ENCODE results near the gene RELN. TPM values are rescaled to one million over a fixed set of nuclear protein-coding genes. Genes with fewer than 3 reads are reported as not detected.

The RELN gene
- total RNA-seq, 1 experiment from 2014 or later, result 0.20 TPM

- no peaks in the 10 kb centered on the region for H3K9me3 ChIP-seq (ENCODE audit: control insufficient read depth in 1 of 2, insufficient read depth in 1 of 2, low read depth in 1 of 2, low read length in 2 of 2)
- DNase-seq (ENCODE audit: low read depth, low spot score) (no peak), ATAC-seq (no peak)
- no peak overlapping the region for H3K4me2 ChIP-seq (ENCODE audit: low read length)
- H3K4me1 ChIP-seq (ENCODE audit: control insufficient read depth in 1 of 2, insufficient read depth in 2 of 2, low read length in 2 of 2), result peaks cover 0 to 5% of the 10 kb centered on the region in 2 experiments; a peak in 1 of 4 replicates
- no peak overlapping the region for H3K9ac ChIP-seq (ENCODE audit: low read length)
- ChIA-PET POLR2A (no interaction called here), CTCF (no interaction called here), RAD21 (ENCODE audit: low non-redundant PET in 1 of 2, low total read pairs in 2 of 2, uncharacterized antibody in 2 of 2, unreplicated experiment in 2 of 2) (no interaction called here)
- no peaks in the 10 kb centered on the region for H3K79me2 ChIP-seq (ENCODE audit: insufficient read depth, low read length)
- H4K20me1 ChIP-seq (ENCODE audit: insufficient read depth), result no peaks in the 10 kb centered on the region
- no TSS peak for BruUV-seq (replicated peaks)
- peaks cover 19% of the 10 kb centered on the region for H3K27me3 ChIP-seq (ENCODE audit: insufficient read depth, low read length)
- H3K27ac ChIP-seq (ENCODE audit: low read depth, low read length), result no peak overlapping the region
- intact Hi-C loops (cut with micrococcal nuclease), result no loop called here
- no peaks in the 10 kb centered on the region for H3K9me2 ChIP-seq (ENCODE audit: insufficient read depth)
- H2AFZ ChIP-seq (ENCODE audit: low read depth, low read length, poor library complexity, severe bottlenecking), result no peak overlapping the region
- H3K4me3 ChIP-seq (replicated peaks in 1 of 2; ENCODE audit: low read depth in 1 of 2, low read length in 2 of 2), result no peak overlapping the region
- TF ChIP-seq MAX (IDR thresholded peaks at IDR 0.05) (no peak), CEBPB (IDR thresholded peaks at IDR 0.05; ENCODE audit: low read depth) (no peak), CBX3 (IDR thresholded peaks at IDR 0.05; ENCODE audit: low read depth) (no peak), ZBTB33 (IDR thresholded peaks at IDR 0.05; ENCODE audit: extremely low read depth, insufficient replicate concordance, low read length) (no peak)
- no peaks in the 10 kb centered on the region for H3K36me3 ChIP-seq (ENCODE audit: control insufficient read depth in 1 of 2, insufficient read depth in 2 of 2, low read length in 2 of 2)
These were observed 333.2 kb downstream of the RELN start for GRCh38 chr7:103656221-103656620.

- RAD21 ChIA-PET (ENCODE audit: low non-redundant PET in 1 of 2, low total read pairs in 2 of 2, uncharacterized antibody in 2 of 2, unreplicated experiment in 2 of 2), result no interaction called here
- intact Hi-C loops (cut with micrococcal nuclease), result no loop called here
- ATAC-seq, result no peak
These were observed 337.7 kb downstream of the RELN start for GRCh38 chr7:103651593-103652377.

More at GRCh38 chr7:103651593-103652377, 337.7 kb downstream of the RELN start:
- H3K27me3 ChIP-seq (ENCODE audit: insufficient read depth, low read length), result peaks cover 15% of the 10 kb centered on the region
- ChIA-PET CTCF (no interaction called here), POLR2A (no interaction called here)
- H3K4me1 ChIP-seq (ENCODE audit: control insufficient read depth in 1 of 2, insufficient read depth in 2 of 2, low read length in 2 of 2), result no peaks in the 10 kb centered on the region
- H3K9ac ChIP-seq (ENCODE audit: low read length), result no peak overlapping the region
- H3K36me3 ChIP-seq (ENCODE audit: control insufficient read depth in 1 of 2, insufficient read depth in 2 of 2, low read length in 2 of 2), result no peaks in the 10 kb centered on the region
- TF ChIP-seq EZH2phosphoT487 (IDR thresholded peaks at IDR 0.05; ENCODE audit: borderline replicate concordance), result no peak
- TF ChIP-seq POLR2A (IDR thresholded peaks at IDR 0.05; ENCODE audit: borderline replicate concordance, extremely low read depth, insufficient read depth, insufficient read length), result no peak
- no peak for TF ChIP-seq RAD21 (IDR thresholded peaks at IDR 0.05; ENCODE audit: low read depth)
- no peak for TF ChIP-seq EGR1 (IDR thresholded peaks at IDR 0.05; ENCODE audit: low read depth)
- TF ChIP-seq ZNF274 (IDR thresholded peaks at IDR 0.05; ENCODE audit: low read depth, low read length), result no peak
- TF ChIP-seq ZFX (IDR thresholded peaks at IDR 0.05), result no peak
- no peak for TF ChIP-seq FOSL1 (IDR thresholded peaks at IDR 0.05; ENCODE audit: low read depth)
- no peak for TF ChIP-seq SRF (IDR thresholded peaks at IDR 0.05; ENCODE audit: low read depth)
- no peaks in the 10 kb centered on the region for H3K9me2 ChIP-seq (ENCODE audit: insufficient read depth)
- no peak overlapping the region for H2AFZ ChIP-seq (ENCODE audit: low read depth, low read length, poor library complexity, severe bottlenecking)
- no peak overlapping the region for H3K4me2 ChIP-seq (ENCODE audit: low read length)
- H4K20me1 ChIP-seq (ENCODE audit: insufficient read depth), result no peaks in the 10 kb centered on the region
- no TSS peak for BruUV-seq (replicated peaks)
- no peak overlapping the region for H3K27ac ChIP-seq (ENCODE audit: low read depth, low read length)
- H3K4me3 ChIP-seq (replicated peaks in 1 of 2; ENCODE audit: low read depth in 1 of 2, low read length in 2 of 2), result no peak overlapping the region
- DNase-seq (ENCODE audit: low read depth, low spot score), result no peak
- H3K9me3 ChIP-seq (ENCODE audit: control insufficient read depth in 1 of 2, insufficient read depth in 1 of 2, low read depth in 1 of 2, low read length in 2 of 2), result peaks cover 0 to 5% of the 10 kb centered on the region in 2 experiments; a peak in 1 of 4 replicates
- no peaks in the 10 kb centered on the region for H3K79me2 ChIP-seq (ENCODE audit: insufficient read depth, low read length)

Data from HCT116 (cell line).